HCT116 (cell line): ENCODE results near the gene RERG. TPM values are rescaled to one million over a fixed set of nuclear protein-coding genes. Genes with fewer than 3 reads are reported as not detected.

Experiments
- ATAC-seq: fragments of 200-7000 bp; cut with Tn5 transposase; 2 replicates; pipeline ENCODE4 v1.9.1; 2020; ENCODE audit warnings: mild to moderate bottlenecking, moderate library complexity
- BruUV-seq: library from RNA; stranded (reverse); fragments of 400-500 nt; replicated peaks from 2 replicates; lab custom pipeline; 2021; lab: Mats Ljungman, UMichigan
- CTCF ChIA-PET: fragments of 300-600 bp; sonication (Branson Sonifier 250); formaldehyde crosslinking; loops from one replicate; lab custom pipeline; 2021; ENCODE audit warnings: antibody characterized with exemption; lab: Charles Lee
- POLR2A ChIA-PET: fragments of 300-600, 350-600 bp; sonication (Branson Sonifier 250); formaldehyde crosslinking; loops from one replicate; lab custom pipeline; 2021; ENCODE audit warnings: antibody characterized with exemption; lab: Charles Lee
- RAD21 ChIA-PET, 2 experiments: fragments of 300-600 bp; sonication (Branson Sonifier 250); formaldehyde crosslinking; loops; one replicate each; lab custom pipeline; 2023; ENCODE audit warnings: low total read pairs in 2 of 2; ENCODE audit not compliant: uncharacterized antibody in 2 of 2, unreplicated experiment in 2 of 2, low non-redundant PET in 1 of 2; lab: Charles Lee
- DNase-seq: peaks from one replicate; pipeline ENCODE4 v3.0.0-alpha.2; 2010; ENCODE audit warnings: low read depth, low spot score
- H2AFZ ChIP-seq: fragments of 200-600 bp; shearing (Covaris generic), sonication (generic); 2 replicates; pipeline ENCODE4 v1.6.1; 2017; ENCODE audit warnings: low read depth, mixed run types, mixed read lengths, antibody characterized with exemption, low read length; ENCODE audit not compliant: poor library complexity, severe bottlenecking
- H3K27ac ChIP-seq: 2 replicates; pipeline ENCODE4 v1.5.1; 2012; ENCODE audit warnings: low read depth, low read length
- H3K27me3 ChIP-seq: fragments of 200-600 bp; sonication (generic); 2 replicates; pipeline ENCODE4 v1.6.1; 2016; ENCODE audit warnings: mixed run types, low read length, mixed read lengths; ENCODE audit not compliant: insufficient read depth
- H3K36me3 ChIP-seq, 2 experiments: fragments of 200-500 bp in 1 of 2; fragments of 200-600 bp in 1 of 2; sonication (Bioruptor generic) in 1 of 2; sonication (generic) in 1 of 2; 2 replicates each; pipeline versions ENCODE4 v1.5.1 to v1.6.1; 2014 to 2016; ENCODE audit warnings: low read length in 2 of 2, inconsistent platforms in 1 of 2, mixed read lengths in 1 of 2, mixed run types in 1 of 2; ENCODE audit not compliant: insufficient read depth in 2 of 2, control insufficient read depth in 1 of 2
- H3K4me1 ChIP-seq, 2 experiments: fragments of 200-600 bp in 1 of 2; sonication (generic) in 1 of 2; 2 replicates each; pipeline versions ENCODE4 v1.5.1 to v1.6.1; 2012 to 2017; ENCODE audit warnings: low read length in 2 of 2, inconsistent platforms in 1 of 2, mild to moderate bottlenecking in 1 of 2, mixed read lengths in 1 of 2, mixed run types in 1 of 2, moderate library complexity in 1 of 2; ENCODE audit not compliant: insufficient read depth in 2 of 2, control insufficient read depth in 1 of 2
- H3K4me2 ChIP-seq: fragments of 200-600 bp; sonication (generic); 2 replicates; pipeline ENCODE4 v1.6.1; 2017; ENCODE audit warnings: mixed run types, low read length, mixed read lengths
- H3K4me3 ChIP-seq, 2 experiments: fragments of 200-600 bp in 1 of 2; sonication (generic) in 1 of 2; replicated peaks in 1 of 2; 2 replicates each; pipeline ENCODE4 v1.5.1; 2011 to 2016; ENCODE audit warnings: low read length in 2 of 2, control low read depth in 1 of 2, low read depth in 1 of 2, mild to moderate bottlenecking in 1 of 2, mixed read lengths in 1 of 2, mixed run types in 1 of 2
- H3K79me2 ChIP-seq: fragments of 200-600 bp; sonication (generic); 2 replicates; pipeline ENCODE4 v1.6.1; 2017; ENCODE audit warnings: mild to moderate bottlenecking, mixed run types, low read length, moderate library complexity, mixed read lengths; ENCODE audit not compliant: insufficient read depth
- H3K9ac ChIP-seq: fragments of 200-600 bp; sonication (generic); 2 replicates; pipeline ENCODE4 v1.6.1; 2016; ENCODE audit warnings: low read length, mixed read lengths
- H3K9me2 ChIP-seq: fragments of 200-600 bp; sonication (generic), shearing (Covaris generic); 2 replicates; pipeline ENCODE4 v1.6.1; 2017; ENCODE audit warnings: mixed run types, mild to moderate bottlenecking, moderate library complexity; ENCODE audit not compliant: insufficient read depth
- H3K9me3 ChIP-seq, 2 experiments: fragments of 200-500 bp in 1 of 2; fragments of 200-600 bp in 1 of 2; sonication (Bioruptor generic) in 1 of 2; sonication (generic) in 1 of 2; 2 replicates each; pipeline ENCODE4 v1.6.1; 2014 to 2017; ENCODE audit warnings: low read length in 2 of 2, mixed read lengths in 2 of 2, inconsistent platforms in 1 of 2, low read depth in 1 of 2, mild to moderate bottlenecking in 1 of 2, mixed run types in 1 of 2, moderate library complexity in 1 of 2; ENCODE audit not compliant: control insufficient read depth in 1 of 2, insufficient read depth in 1 of 2
- H4K20me1 ChIP-seq: fragments of 200-600 bp; sonication (generic), shearing (Covaris generic); 2 replicates; pipeline ENCODE4 v1.6.1; 2017; ENCODE audit warnings: mixed run types, mild to moderate bottlenecking, moderate library complexity; ENCODE audit not compliant: insufficient read depth
- EGR1 ChIP-seq: IDR thresholded peaks from 2 replicates; pipeline ENCODE4 v1.6.1; 2012; ENCODE audit warnings: low read depth
- ELF1 ChIP-seq: IDR thresholded peaks from 2 replicates; pipeline ENCODE4 v1.6.1; 2012; ENCODE audit warnings: low read depth, borderline replicate concordance
- EZH2 ChIP-seq: fragments of 200-600 bp; sonication (generic); IDR thresholded peaks from 2 replicates; pipeline ENCODE4 v1.6.1; 2017; ENCODE audit warnings: antibody characterized with exemption, mixed run types
- EZH2phosphoT487 ChIP-seq: fragments of 200-600 bp; IDR thresholded peaks from 2 replicates; pipeline ENCODE4 v1.6.1; 2018; ENCODE audit warnings: antibody characterized with exemption, borderline replicate concordance
- JUND ChIP-seq: IDR thresholded peaks from 2 replicates; pipeline ENCODE4 v1.6.1; 2012
- POLR2AphosphoS5 ChIP-seq: IDR thresholded peaks from 2 replicates; pipeline ENCODE4 v1.6.1; 2011; ENCODE audit warnings: mild to moderate bottlenecking, low read depth, low read length, moderate library complexity
- REST ChIP-seq: IDR thresholded peaks from 2 replicates; pipeline ENCODE4 v1.6.1; 2012; ENCODE audit warnings: low read depth
- SIN3A ChIP-seq: IDR thresholded peaks from 2 replicates; pipeline ENCODE4 v1.6.1; 2012; ENCODE audit warnings: low read depth
- SP1 ChIP-seq: IDR thresholded peaks from 2 replicates; pipeline ENCODE4 v1.6.1; 2012; ENCODE audit warnings: low read depth
- SRF ChIP-seq: IDR thresholded peaks from 2 replicates; pipeline ENCODE4 v1.6.1; 2012; ENCODE audit warnings: low read depth
- TCF7L2 ChIP-seq: IDR thresholded peaks from 2 replicates; pipeline ENCODE4 v1.7.0; 2011; ENCODE audit warnings: borderline replicate concordance, inconsistent platforms; ENCODE audit not compliant: insufficient read depth, insufficient read length; ENCODE audit errors: extremely low read depth
- YY1 ChIP-seq: IDR thresholded peaks from 2 replicates; pipeline ENCODE4 v1.6.1; 2011; ENCODE audit warnings: low read length, low read depth, moderate library complexity, mild to moderate bottlenecking; ENCODE audit not compliant: insufficient replicate concordance; ENCODE audit errors: extremely low read depth
- ZFX ChIP-seq: fragments of 450-650 bp; IDR thresholded peaks from 2 replicates; pipeline ENCODE4 v1.6.1; 2017
- intact Hi-C: fragments of 100-400 bp; cut with micrococcal nuclease; formaldehyde crosslinking; loops from 2 replicates; pipeline ENCODE4 v1.10.0; 2022
- total RNA-seq: library from RNA; stranded (reverse); gene quantifications from one replicate; pipeline ENCODE4 v1.2.1, GENCODE V29; 2021; ENCODE audit not compliant: unreplicated experiment
- TF ChIP-seq, protein P1 (sequence below): IDR thresholded peaks from 2 replicates; pipeline ENCODE4 v1.6.1; 2012
- TF ChIP-seq, protein P2 (sequence below): IDR thresholded peaks from 2 replicates; pipeline ENCODE4 v1.6.1; 2012

Gene RERG
- total RNA-seq, 1 experiment from 2014 or later = not detected

GRCh38 chr12:15196221-15196620 is 25.0 kb downstream of the RERG start:
- Histone ChIP-seq H3K9ac (no peak overlapping the region), H4K20me1 (no peaks in the 10 kb centered on the region), H3K36me3 (no peaks in the 10 kb centered on the region), H3K4me2 (no peak overlapping the region), H3K27me3 (peaks cover 17% of the 10 kb centered on the region; the same call in 1 of the 2 replicates), H3K4me3 (no peak overlapping the region)
- no TSS peak for BruUV-seq
- CTCF ChIA-PET = interaction anchor here (1.7 kb wide), 1 partner anchor 10 kb away, joined by 4 read pairs; no protein-coding TSS in a partner anchor
- intact Hi-C loops = no loop called here
- no peak for ATAC-seq
- TF ChIP-seq, protein P1, sequence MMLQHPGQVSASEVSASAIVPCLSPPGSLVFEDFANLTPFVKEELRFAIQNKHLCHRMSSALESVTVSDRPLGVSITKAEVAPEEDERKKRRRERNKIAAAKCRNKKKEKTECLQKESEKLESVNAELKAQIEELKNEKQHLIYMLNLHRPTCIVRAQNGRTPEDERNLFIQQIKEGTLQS = no peak
- TF ChIP-seq POLR2AphosphoS5 (no peak), SP1 (no peak)
- TF ChIP-seq, all 23 proteins: peak for 0
- H3K4me1 ChIP-seq = no peaks in the 10 kb centered on the region
- ChIA-PET RAD21 (no interaction called here), POLR2A (interaction anchor here (1.3 kb wide), 1 partner anchor 9 kb away, joined by 4 read pairs; no protein-coding TSS in a partner anchor)
- no peaks in the 10 kb centered on the region for H3K79me2 ChIP-seq
- no peak for DNase-seq
- H3K9me3 ChIP-seq = no peaks in the 10 kb centered on the region
- no peak overlapping the region for H2AFZ ChIP-seq
- H3K9me2 ChIP-seq = no peaks in the 10 kb centered on the region
- no peak overlapping the region for H3K27ac ChIP-seq

DNA sequence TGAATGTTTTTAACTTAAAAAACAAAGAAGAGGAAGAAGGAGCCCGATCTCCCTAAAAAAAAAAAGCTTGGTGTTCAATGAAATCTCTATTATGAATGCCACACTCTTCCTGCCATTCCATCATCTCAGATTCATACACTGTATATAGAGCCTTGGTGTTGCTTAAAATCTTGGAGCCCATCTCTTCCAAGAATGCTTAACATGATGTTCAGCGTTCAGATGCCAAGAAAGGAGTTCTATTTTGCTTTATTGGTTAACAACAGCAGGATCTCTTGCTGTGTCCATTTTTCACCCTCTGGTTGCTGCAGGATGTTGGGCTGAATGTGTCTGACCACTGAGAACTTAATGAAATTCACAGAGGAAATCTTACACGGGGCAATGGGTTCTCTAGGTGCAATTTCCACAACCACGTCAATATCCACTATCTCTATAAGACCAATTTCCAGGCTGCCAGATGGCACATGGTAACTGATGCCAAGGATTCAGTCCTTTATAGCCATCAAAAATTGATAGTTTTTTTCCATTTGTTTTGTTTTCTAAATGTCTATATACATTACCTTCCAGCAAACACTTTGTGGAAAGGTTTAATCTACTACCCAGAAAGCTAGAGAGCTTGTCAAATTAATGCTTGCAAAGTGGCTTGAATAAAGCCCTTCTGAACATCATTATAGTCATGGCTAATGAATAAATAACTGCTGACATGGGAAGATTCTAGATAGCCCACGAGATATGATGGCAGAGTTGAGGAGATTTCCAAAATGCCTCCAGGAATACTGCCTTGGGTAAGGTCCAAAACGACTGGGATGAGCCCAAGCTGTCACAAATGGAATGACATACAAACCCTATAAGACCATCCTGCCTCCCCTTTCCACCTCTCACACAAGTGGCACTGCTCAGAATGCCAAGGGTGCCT is 26.5 kb downstream of the RERG start:
- Histone ChIP-seq H3K9me2 (no peaks in the 10 kb centered on the region), H3K36me3 (no peaks in the 10 kb centered on the region), H2AFZ (no peak overlapping the region), H4K20me1 (no peaks in the 10 kb centered on the region), H3K4me1 (no peaks in the 10 kb centered on the region), H3K79me2 (no peaks in the 10 kb centered on the region), H3K9me3 (no peaks in the 10 kb centered on the region), H3K9ac (no peak overlapping the region), H3K27ac (no peak overlapping the region), H3K4me3 (no peak overlapping the region), H3K4me2 (no peak overlapping the region), H3K27me3 (peaks cover 17% of the 10 kb centered on the region; the same call in 1 of the 2 replicates)
- CTCF ChIA-PET = interaction anchor here (1.7 kb wide), 1 partner anchor 8 kb away, joined by 4 read pairs; no protein-coding TSS in a partner anchor
- BruUV-seq = no TSS peak
- RAD21 ChIA-PET = no interaction called here
- TF ChIP-seq ELF1 (no peak), REST (no peak), ZFX (no peak), SRF (no peak), EZH2phosphoT487 (no peak), EZH2 (no peak), EGR1 (no peak), POLR2AphosphoS5 (no peak), JUND (no peak), TCF7L2 (no peak), SIN3A (no peak), YY1 (no peak)
- TF ChIP-seq, protein P2, sequence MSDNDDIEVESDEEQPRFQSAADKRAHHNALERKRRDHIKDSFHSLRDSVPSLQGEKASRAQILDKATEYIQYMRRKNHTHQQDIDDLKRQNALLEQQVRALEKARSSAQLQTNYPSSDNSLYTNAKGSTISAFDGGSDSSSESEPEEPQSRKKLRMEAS = no peak
- ATAC-seq = no peak
- DNase-seq = no peak
- intact Hi-C loops = no loop called here
- POLR2A ChIA-PET = no interaction called here
